Bronchial smooth muscle cell (primary cell): ENCODE results near the gene CST2. TPM values are rescaled to one million over a fixed set of nuclear protein-coding genes. Genes with fewer than 3 reads are reported as not detected.

ENCODE experiments used
- total RNA-seq: library from RNA; depleted of rRNA; stranded (reverse); fragments of >200 nt; gene quantifications from 2 replicates; pipeline ENCODE4 v1.2.1, GENCODE V29; 2014

CST2 gene
- total RNA-seq, result not detected in 2 replicates

GRCh38 chr20:23826541-23827021 is at the start of gene CST2:
TSS of gene CST2 (minus strand) at chr20:23826729. CDS start at chr20:23826660, 69 bp downstream.

Other genes starting within 250 kb of the CST2 start
- gene CST9, start 220.8 kb downstream of the CST2 start, total RNA-seq, result not detected in 2 replicates
- gene CST3, start 188.8 kb downstream of the CST2 start, total RNA-seq, result 164 and 269 TPM in 2 replicates
- not detected in 2 replicates for gene CST4, start 137.7 kb downstream of the CST2 start, total RNA-seq
- 3.9 TPM in 1 of 2 replicates, not detected in the other for gene CST1, start 75.8 kb downstream of the CST2 start, total RNA-seq
- gene CST5, start 53.0 kb upstream of the CST2 start, total RNA-seq, result not detected in 2 replicates
- not detected in 2 replicates for gene GGTLC1, start 162.1 kb upstream of the CST2 start, total RNA-seq